GM12875 (cell line): ENCODE results near the gene RAB3C.

ENCODE experiments used
- H3K4me3 ChIP-seq: one replicate; pipeline ENCODE4 v1.5.1; 2011; ENCODE audit warnings: low read depth, low read length, control low read depth
- CTCF ChIP-seq: IDR thresholded peaks from 2 replicates; pipeline ENCODE4 v1.5.1; 2011; ENCODE audit warnings: low read depth, mild to moderate bottlenecking, control low read depth, inconsistent platforms, low read length, moderate library complexity, borderline replicate concordance; ENCODE audit not compliant: insufficient read depth

Gene RAB3C

GRCh38 chr5:58818465-58818864 lies 235.6 kb downstream of the RAB3C start:
- H3K4me3 ChIP-seq: no peak overlapping the region
- no peak for TF ChIP-seq CTCF

GRCh38 chr5:58825441-58825840 lies 242.6 kb downstream of the RAB3C start:
- no peak for TF ChIP-seq CTCF
- no peak overlapping the region for H3K4me3 ChIP-seq

DNA sequence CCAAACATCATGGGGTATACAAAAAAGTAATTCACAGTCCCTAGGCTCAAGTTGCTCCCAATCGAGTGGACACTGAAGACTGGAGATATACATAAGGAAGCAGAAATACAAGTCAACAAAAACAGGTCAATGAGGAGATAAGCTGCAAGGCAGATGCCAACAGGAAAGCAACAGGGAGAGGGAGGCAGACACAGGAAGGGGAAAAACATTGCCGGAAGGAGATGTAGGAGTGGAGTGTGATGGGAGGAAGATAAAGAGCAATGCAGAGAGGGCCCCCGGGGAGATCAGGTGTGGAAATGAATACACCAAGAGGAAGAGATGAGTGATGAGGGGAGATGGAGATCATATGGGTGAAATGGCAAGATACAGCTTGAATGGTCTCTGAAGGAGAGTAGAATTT lies 243.0 kb downstream of the RAB3C start:
- TF ChIP-seq CTCF: no peak
- H3K4me3 ChIP-seq: no peak overlapping the region

DNA sequence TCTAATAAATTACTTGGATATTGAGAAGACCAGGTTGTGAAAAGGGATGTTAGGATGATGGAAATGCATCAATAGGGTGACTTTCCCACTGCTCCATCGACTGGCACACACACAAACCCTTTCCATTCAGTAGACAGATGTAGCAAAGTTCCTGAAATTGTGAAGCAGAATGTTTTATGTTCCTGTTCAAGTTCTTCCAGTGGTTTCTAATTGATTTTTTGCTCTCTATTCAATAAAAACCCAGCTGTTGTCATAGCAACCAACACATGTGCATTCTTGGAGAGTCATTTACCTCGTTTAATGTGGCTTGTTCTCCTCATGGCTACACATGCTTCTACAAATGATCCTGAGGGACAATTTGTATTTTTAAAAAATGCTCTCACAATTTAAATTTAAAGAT lies 244.6 kb downstream of the RAB3C start:
- H3K4me3 ChIP-seq: no peak overlapping the region
- no peak for TF ChIP-seq CTCF

DNA sequence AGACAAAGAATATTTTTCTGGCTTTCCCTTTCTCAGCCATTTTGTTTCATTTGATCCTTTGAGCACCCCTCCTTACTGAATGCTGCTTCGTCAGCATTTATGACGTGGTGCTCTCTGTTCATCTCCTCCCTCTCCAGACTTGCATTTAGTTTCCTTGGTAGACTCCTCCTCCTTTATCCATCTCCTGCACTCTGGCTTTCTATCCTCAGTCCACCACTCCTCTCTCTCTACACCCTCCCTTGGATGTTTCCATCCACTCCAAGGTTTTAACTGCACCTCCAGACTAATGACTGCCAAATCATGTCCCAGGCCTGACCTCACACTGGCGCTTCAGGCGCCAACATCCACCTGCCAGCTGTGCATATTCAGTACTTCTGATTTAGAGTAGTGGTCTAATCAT lies 245.4 kb downstream of the RAB3C start:
- TF ChIP-seq CTCF: no peak

DNA sequence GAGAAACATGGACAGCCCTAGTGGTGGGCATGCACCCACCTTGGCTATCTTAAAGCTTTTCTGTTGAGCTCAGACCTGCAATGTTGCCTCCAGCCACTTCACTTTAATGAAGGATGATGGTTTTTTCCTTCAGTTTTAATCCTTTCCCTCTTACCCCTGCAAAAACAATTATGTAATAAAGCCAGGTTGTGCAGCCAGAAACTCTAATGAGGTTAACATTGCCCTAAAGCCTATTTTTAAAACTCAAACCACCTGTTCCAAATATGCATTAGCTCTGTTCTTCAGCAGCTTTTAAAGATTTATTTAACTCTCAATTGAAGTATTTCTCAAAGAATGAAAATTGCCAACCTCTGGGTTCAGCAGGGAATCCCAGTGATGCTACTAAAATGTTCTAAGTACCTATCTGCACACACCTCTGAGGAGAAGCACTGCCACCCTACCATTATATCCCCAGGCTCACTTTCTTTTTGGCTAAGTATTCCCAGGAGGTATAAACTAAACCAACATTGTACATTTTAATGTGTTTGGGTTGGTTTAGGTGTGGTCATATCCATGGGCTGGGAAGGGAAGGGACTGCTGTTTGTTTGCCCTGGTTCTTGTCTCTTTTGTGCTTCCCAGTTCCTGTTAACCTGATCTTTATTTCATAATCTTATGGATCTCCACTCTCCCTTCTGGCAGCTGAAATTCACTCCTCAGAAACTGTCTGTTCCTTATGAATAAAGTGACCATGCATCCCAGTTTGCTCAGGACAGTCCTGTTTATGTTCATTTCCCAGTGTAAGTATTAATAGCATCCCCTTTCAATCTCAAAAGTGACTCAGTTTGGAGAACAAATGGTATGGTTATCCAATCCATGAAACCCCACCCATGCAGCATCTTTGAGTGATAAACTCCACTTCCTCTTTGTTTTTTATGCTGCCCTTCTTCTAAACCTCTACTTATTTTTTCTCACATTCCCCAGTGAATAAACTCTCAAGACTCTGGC lies 251.7 kb downstream of the RAB3C start:
- H3K4me3 ChIP-seq: no peak overlapping the region
- no peak for TF ChIP-seq CTCF

More for the DNA sequence above, 245.4 kb downstream of the RAB3C start:
- H3K4me3 ChIP-seq: no peak overlapping the region

- no peak overlapping the region for H3K4me3 ChIP-seq
- TF ChIP-seq CTCF: no peak
Measured at GRCh38 chr5:58836351-58836750, 253.5 kb downstream of the RAB3C start.
